HepG2 (cell line): ENCODE data around the gene LSM2. TPM values are rescaled to one million over a fixed set of nuclear protein-coding genes. Genes with fewer than 3 reads are reported as not detected.

Experiments used
- CENPX ChIP-seq: sonication (generic); formaldehyde crosslinking; IDR thresholded peaks from 2 replicates; pipeline ENCODE4 v1.9.0; 2021; ENCODE audit warnings: mild to moderate bottlenecking, missing genetic modification reagents, moderate library complexity
- DRAP1 ChIP-seq: IDR thresholded peaks from 2 replicates; pipeline ENCODE4 v1.6.1; 2016; ENCODE audit warnings: missing genetic modification reagents, missing compliant biosample characterization
- EZH2 ChIP-seq: conservative IDR thresholded peaks from 2 replicates; pipeline ENCODE4 v1.6.1; 2012; ENCODE audit warnings: mild to moderate bottlenecking, low read depth, low read length, moderate library complexity
- FOXK2 ChIP-seq: fragments of 450-650 bp; IDR thresholded peaks from 2 replicates; pipeline ENCODE4 v1.6.1; 2016
- MLX ChIP-seq: IDR thresholded peaks from 2 replicates; pipeline ENCODE4 v1.6.1; 2016
- NBN ChIP-seq: fragments of 450-650 bp; conservative IDR thresholded peaks from 2 replicates; pipeline ENCODE4 v1.6.1; 2017
- PAF1 ChIP-seq: IDR thresholded peaks from 2 replicates; pipeline ENCODE4 v1.6.1; 2016; ENCODE audit warnings: missing genetic modification reagents, missing compliant biosample characterization
- YEATS2 ChIP-seq: sonication (generic); formaldehyde crosslinking; IDR thresholded peaks from 2 replicates; pipeline ENCODE4 v1.4.0; 2020; ENCODE audit warnings: missing genetic modification reagents, borderline replicate concordance
- ZBTB34 ChIP-seq: sonication (generic); formaldehyde crosslinking; IDR thresholded peaks from 2 replicates; pipeline ENCODE4 v1.8.0; 2022; ENCODE audit warnings: mild to moderate bottlenecking, missing genetic modification reagents
- ZGPAT ChIP-seq: IDR thresholded peaks from 2 replicates; pipeline ENCODE4 v1.6.1; 2016; ENCODE audit warnings: mild to moderate bottlenecking
- ZNF589 ChIP-seq: sonication (generic); formaldehyde crosslinking; conservative IDR thresholded peaks from 2 replicates; pipeline ENCODE4 v1.8.0; 2022; ENCODE audit warnings: mild to moderate bottlenecking, moderate library complexity, missing genetic modification reagents
- ZNF780A ChIP-seq: sonication (generic); formaldehyde crosslinking; IDR thresholded peaks from 2 replicates; pipeline ENCODE4 v1.8.0; 2022; ENCODE audit warnings: mild to moderate bottlenecking, missing genetic modification reagents, moderate library complexity
- polyA plus RNA-seq, 8 experiments: library from polyadenylated mRNA; depleted of rRNA in 3 of 8; stranded (reverse) in 7 of 8; unstranded in 1 of 8; fragments of >200 nt; fragmentation: Illumina TruSeq in 4 of 8; extraction: Trizol in 4 of 8; gene quantifications; 2 replicates each; pipeline versions ENCODE4 v1.2.1 to v1.2.3, GENCODE V29; 2011 to 2016; ENCODE audit warnings: low read depth in 4 of 8, missing spikeins in 1 of 8, mixed read lengths in 1 of 8; ENCODE audit not compliant: insufficient read depth in 1 of 8
- total RNA-seq, 5 experiments: library from RNA; depleted of rRNA; stranded (reverse); fragments of >200 nt; fragmentation: Illumina TruSeq; extraction: Trizol; gene quantifications; 2 replicates each; pipeline ENCODE4 v1.2.3, GENCODE V29; 2016; ENCODE audit warnings: low read depth in 1 of 5
- TF ChIP-seq, protein P1 (sequence below): sonication (generic); formaldehyde crosslinking; conservative IDR thresholded peaks from 2 replicates; pipeline ENCODE4 v1.8.0; 2022; ENCODE audit warnings: low read depth, missing genetic modification reagents
- TF ChIP-seq, protein P2 (sequence below), 2 experiments: sonication (generic) in 1 of 2; formaldehyde crosslinking in 1 of 2; IDR thresholded peaks; 2 replicates each; pipeline versions ENCODE4 v1.5.1 to v1.6.1; 2011 to 2020; ENCODE audit warnings: borderline replicate concordance in 1 of 2, low read depth in 1 of 2, low read length in 1 of 2, mild to moderate bottlenecking in 1 of 2, missing genetic modification reagents in 1 of 2, moderate library complexity in 1 of 2
- TF ChIP-seq, protein P3 (sequence below): sonication (generic); formaldehyde crosslinking; IDR thresholded peaks from 2 replicates; pipeline ENCODE4 v1.5.0; 2020; ENCODE audit warnings: mild to moderate bottlenecking, missing genetic modification reagents
- TF ChIP-seq, protein P4 (sequence below): sonication (generic); formaldehyde crosslinking; IDR thresholded peaks from 2 replicates; pipeline ENCODE4 v1.4.0; 2020; ENCODE audit warnings: mild to moderate bottlenecking, missing genetic modification reagents

LSM2 gene
- total and polyA plus RNA-seq, 2 of the 13 experiments (the other 11 are each of a cell fraction or from before 2014, with no cell fraction given): 69.4 to 90.5 TPM

GRCh38 chr6:31776989-31777666 is 29.6 kb downstream of the LSM2 start, which contains the start of gene VWA7 (continued):
- TF ChIP-seq YEATS2 (CRISPR knock-in tag): no peak; the same call in 1 of the 2 replicates
- peak; percentile 87 for TF ChIP-seq ZGPAT (CRISPR knock-in tag)
- peak; percentile 56; the same call in 1 of the 2 replicates for TF ChIP-seq DRAP1 (CRISPR knock-in tag)
- no peak; the same call in 1 of the 2 replicates for TF ChIP-seq PAF1 (CRISPR knock-in tag)
- TF ChIP-seq, protein P1, sequence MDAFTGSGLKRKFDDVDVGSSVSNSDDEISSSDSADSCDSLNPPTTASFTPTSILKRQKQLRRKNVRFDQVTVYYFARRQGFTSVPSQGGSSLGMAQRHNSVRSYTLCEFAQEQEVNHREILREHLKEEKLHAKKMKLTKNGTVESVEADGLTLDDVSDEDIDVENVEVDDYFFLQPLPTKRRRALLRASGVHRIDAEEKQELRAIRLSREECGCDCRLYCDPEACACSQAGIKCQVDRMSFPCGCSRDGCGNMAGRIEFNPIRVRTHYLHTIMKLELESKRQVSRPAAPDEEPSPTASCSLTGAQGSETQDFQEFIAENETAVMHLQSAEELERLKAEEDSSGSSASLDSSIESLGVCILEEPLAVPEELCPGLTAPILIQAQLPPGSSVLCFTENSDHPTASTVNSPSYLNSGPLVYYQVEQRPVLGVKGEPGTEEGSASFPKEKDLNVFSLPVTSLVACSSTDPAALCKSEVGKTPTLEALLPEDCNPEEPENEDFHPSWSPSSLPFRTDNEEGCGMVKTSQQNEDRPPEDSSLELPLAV (CRISPR knock-in tag): no peak
- TF ChIP-seq, protein P2, sequence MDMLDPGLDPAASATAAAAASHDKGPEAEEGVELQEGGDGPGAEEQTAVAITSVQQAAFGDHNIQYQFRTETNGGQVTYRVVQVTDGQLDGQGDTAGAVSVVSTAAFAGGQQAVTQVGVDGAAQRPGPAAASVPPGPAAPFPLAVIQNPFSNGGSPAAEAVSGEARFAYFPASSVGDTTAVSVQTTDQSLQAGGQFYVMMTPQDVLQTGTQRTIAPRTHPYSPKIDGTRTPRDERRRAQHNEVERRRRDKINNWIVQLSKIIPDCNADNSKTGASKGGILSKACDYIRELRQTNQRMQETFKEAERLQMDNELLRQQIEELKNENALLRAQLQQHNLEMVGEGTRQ (IDR thresholded peaks at IDR 0.05; ENCODE audit: low read depth, low read length): no peak
- TF ChIP-seq, protein P2 (CRISPR knock-in tag; IDR thresholded peaks at IDR 0.05; ENCODE audit: borderline replicate concordance): no peak; the same call in 1 of the 2 replicates
- no peak for TF ChIP-seq ZBTB34 (CRISPR knock-in tag)
- TF ChIP-seq, protein P3, sequence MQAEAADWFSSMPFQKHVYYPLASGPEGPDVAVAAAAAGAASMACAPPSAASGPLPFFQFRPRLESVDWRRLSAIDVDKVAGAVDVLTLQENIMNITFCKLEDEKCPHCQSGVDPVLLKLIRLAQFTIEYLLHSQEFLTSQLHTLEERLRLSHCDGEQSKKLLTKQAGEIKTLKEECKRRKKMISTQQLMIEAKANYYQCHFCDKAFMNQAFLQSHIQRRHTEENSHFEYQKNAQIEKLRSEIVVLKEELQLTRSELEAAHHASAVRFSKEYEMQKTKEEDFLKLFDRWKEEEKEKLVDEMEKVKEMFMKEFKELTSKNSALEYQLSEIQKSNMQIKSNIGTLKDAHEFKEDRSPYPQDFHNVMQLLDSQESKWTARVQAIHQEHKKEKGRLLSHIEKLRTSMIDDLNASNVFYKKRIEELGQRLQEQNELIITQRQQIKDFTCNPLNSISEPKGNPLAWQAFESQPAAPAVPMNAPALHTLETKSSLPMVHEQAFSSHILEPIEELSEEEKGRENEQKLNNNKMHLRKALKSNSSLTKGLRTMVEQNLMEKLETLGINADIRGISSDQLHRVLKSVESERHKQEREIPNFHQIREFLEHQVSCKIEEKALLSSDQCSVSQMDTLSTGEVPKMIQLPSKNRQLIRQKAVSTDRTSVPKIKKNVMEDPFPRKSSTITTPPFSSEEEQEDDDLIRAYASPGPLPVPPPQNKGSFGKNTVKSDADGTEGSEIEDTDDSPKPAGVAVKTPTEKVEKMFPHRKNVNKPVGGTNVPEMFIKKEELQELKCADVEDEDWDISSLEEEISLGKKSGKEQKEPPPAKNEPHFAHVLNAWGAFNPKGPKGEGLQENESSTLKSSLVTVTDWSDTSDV (CRISPR knock-in tag): no peak
- no peak for TF ChIP-seq ZNF589 (CRISPR knock-in tag)
- TF ChIP-seq ZNF780A (CRISPR knock-in tag): no peak
- no peak for TF ChIP-seq EZH2
- peak; percentile 75 for TF ChIP-seq MLX (CRISPR knock-in tag)
- no peak for TF ChIP-seq FOXK2
- TF ChIP-seq CENPX (CRISPR knock-in tag): no peak
- TF ChIP-seq, protein P4, sequence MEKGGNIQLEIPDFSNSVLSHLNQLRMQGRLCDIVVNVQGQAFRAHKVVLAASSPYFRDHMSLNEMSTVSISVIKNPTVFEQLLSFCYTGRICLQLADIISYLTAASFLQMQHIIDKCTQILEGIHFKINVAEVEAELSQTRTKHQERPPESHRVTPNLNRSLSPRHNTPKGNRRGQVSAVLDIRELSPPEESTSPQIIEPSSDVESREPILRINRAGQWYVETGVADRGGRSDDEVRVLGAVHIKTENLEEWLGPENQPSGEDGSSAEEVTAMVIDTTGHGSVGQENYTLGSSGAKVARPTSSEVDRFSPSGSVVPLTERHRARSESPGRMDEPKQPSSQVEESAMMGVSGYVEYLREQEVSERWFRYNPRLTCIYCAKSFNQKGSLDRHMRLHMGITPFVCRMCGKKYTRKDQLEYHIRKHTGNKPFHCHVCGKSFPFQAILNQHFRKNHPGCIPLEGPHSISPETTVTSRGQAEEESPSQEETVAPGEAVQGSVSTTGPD (CRISPR knock-in tag): no peak
- TF ChIP-seq NBN: no peak
